Measurements from ENCODE around the gene ZNF160.

Gene ZNF160

GRCh38 chr19:53094754-53095575, 8.3 kb downstream of the ZNF160 start:
- H3K36me3 ChIP-seq, result peaks cover 37% of the 10 kb centered on the region
- no peaks in the 10 kb centered on the region for H3K27me3 ChIP-seq
- peaks cover 0 to 11% of the 10 kb centered on the region in 2 experiments for H3K4me1 ChIP-seq (ENCODE audit: control insufficient read depth in 1 of 2, insufficient read depth in 1 of 2, low read depth in 1 of 2, low read length in 1 of 2)
- no peak for TF ChIP-seq CTCF (IDR thresholded peaks at IDR 0.05)
- no peak overlapping the region for H3K4me3 ChIP-seq (ENCODE audit: low read depth in 1 of 2, low read length in 1 of 2)
- H3K27ac ChIP-seq, result no peak overlapping the region
- no peaks in the 10 kb centered on the region for H3K9me3 ChIP-seq

DNA sequence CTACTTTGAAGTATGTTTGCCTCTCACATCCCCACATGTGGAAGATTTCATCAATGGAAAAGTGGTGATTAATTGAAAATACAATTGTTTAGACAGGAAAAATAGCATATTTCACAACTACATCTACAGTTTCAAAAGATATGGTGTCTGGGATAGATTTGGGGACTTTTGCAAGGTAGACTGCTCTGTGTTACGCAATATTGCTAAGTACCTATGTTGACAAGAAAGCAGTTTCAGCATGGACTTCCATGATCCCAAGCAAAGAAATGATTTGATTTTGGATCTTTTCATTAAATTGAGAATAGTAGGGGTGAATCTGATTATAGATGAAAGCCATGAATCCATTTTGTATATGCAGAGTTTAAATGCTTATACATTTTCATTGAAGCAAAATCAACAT, 10.5 kb downstream of the ZNF160 start:
- no peak for TF ChIP-seq CTCF (IDR thresholded peaks at IDR 0.05)
- H3K4me3 ChIP-seq (ENCODE audit: low read depth in 1 of 2, low read length in 1 of 2), result no peak overlapping the region
- H3K36me3 ChIP-seq, result peaks cover 55% of the 10 kb centered on the region
- peaks cover 0 to 10% of the 10 kb centered on the region in 2 experiments for H3K4me1 ChIP-seq (ENCODE audit: control insufficient read depth in 1 of 2, insufficient read depth in 1 of 2, low read depth in 1 of 2, low read length in 1 of 2)
- H3K27me3 ChIP-seq, result no peaks in the 10 kb centered on the region
- no peak overlapping the region for H3K27ac ChIP-seq
- no peaks in the 10 kb centered on the region for H3K9me3 ChIP-seq

GRCh38 chr19:53091413-53092254, 11.6 kb downstream of the ZNF160 start:
- Histone ChIP-seq H3K4me1 (ENCODE audit: control insufficient read depth in 1 of 2, insufficient read depth in 1 of 2, low read depth in 1 of 2, low read length in 1 of 2) (peaks cover 0 to 4% of the 10 kb centered on the region in 2 experiments), H3K27me3 (no peaks in the 10 kb centered on the region), H3K4me3 (ENCODE audit: low read depth in 1 of 2, low read length in 1 of 2) (no peak overlapping the region), H3K9me3 (no peaks in the 10 kb centered on the region), H3K36me3 (peaks cover 63% of the 10 kb centered on the region), H3K27ac (no peak overlapping the region)
- TF ChIP-seq CTCF (IDR thresholded peaks at IDR 0.05), result no peak

GRCh38 chr19:53088091-53088490, 15.1 kb downstream of the ZNF160 start:
- no peaks in the 10 kb centered on the region for H3K27me3 ChIP-seq
- no peak overlapping the region for H3K4me3 ChIP-seq (ENCODE audit: low read depth in 1 of 2, low read length in 1 of 2)
- H3K36me3 ChIP-seq, result peaks cover 92% of the 10 kb centered on the region
- no peak for TF ChIP-seq CTCF (IDR thresholded peaks at IDR 0.05)
- H3K27ac ChIP-seq, result no peak overlapping the region
- H3K4me1 ChIP-seq (ENCODE audit: control insufficient read depth in 1 of 2, insufficient read depth in 1 of 2, low read depth in 1 of 2, low read length in 1 of 2), result peaks cover 0 to 4% of the 10 kb centered on the region in 2 experiments
- H3K9me3 ChIP-seq, result no peaks in the 10 kb centered on the region

DNA sequence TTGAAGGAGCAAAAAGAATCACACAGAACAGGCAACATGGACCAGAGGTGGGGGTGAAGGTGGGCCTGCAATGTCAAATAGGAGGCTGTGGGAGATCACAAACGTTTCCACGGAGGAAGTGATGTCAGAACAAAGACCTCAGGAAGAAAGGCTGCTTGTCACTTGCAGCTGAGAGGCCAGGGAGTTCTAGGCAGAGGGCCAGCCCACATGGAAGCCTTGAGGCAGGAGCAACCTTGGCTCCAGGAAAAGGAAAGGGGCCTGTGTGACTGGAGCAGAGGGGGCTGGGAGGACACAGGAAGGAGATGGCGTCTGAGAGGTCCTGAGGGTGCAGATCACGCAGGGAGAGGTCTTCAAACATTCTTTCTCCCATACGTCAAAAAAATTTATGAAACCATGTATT, 16.3 kb downstream of the ZNF160 start:
- H3K4me1 ChIP-seq (ENCODE audit: control insufficient read depth in 1 of 2, insufficient read depth in 1 of 2, low read depth in 1 of 2, low read length in 1 of 2), result no peaks in the 10 kb centered on the region
- TF ChIP-seq CTCF (IDR thresholded peaks at IDR 0.05), result no peak
- no peak overlapping the region for H3K4me3 ChIP-seq (ENCODE audit: low read depth in 1 of 2, low read length in 1 of 2)
- H3K9me3 ChIP-seq, result no peaks in the 10 kb centered on the region
- peaks cover 92% of the 10 kb centered on the region for H3K36me3 ChIP-seq
- no peaks in the 10 kb centered on the region for H3K27me3 ChIP-seq
- H3K27ac ChIP-seq, result no peak overlapping the region
